ENCODE measurements around the gene HRCT1. TPM values are rescaled to one million over a fixed set of nuclear protein-coding genes. Genes with fewer than 3 reads are reported as not detected.

Gene HRCT1
- total and polyA plus RNA-seq, 2 of the 4 experiments (the other 2 are of a cell fraction), result 1.1 to 3.9 TPM

- no peak overlapping the region for H4K5ac ChIP-seq (ENCODE audit: low read depth, low read length)
- no peak overlapping the region for H3K27ac ChIP-seq (ENCODE audit: insufficient read depth, low read length)
- H3K9ac ChIP-seq (ENCODE audit: low read depth, low read length), result no peak overlapping the region
- 0 out of 2 replicates have a peak overlapping the region, but pooled peaks have one; percentile 14 for H2BK20ac ChIP-seq (ENCODE audit: low read depth, low read length)
- H3K4me1 ChIP-seq (ENCODE audit: control insufficient read depth, insufficient read depth, low read length), result peaks cover 2% of the 10 kb centered on the region; the same call in 1 of the 2 replicates
- CTCF ChIA-PET, result no interaction called here
- no peak overlapping the region; the same call in 1 of the 2 replicates for H2BK120ac ChIP-seq (ENCODE audit: low read depth, low read length)
- no peak overlapping the region for H3K4ac ChIP-seq (ENCODE audit: low read depth, low read length)
- H3K9me1 ChIP-seq (ENCODE audit: insufficient read depth, low read length), result peaks cover 3% of the 10 kb centered on the region; the same call in 1 of the 2 replicates
- no peaks in the 10 kb centered on the region for H3K9me3 ChIP-seq (ENCODE audit: control insufficient read depth, insufficient read depth, low read length)
- peak overlapping the region; percentile 39 for H2AFZ ChIP-seq (replicated peaks; ENCODE audit: low read length, poor library complexity)
- no peak overlapping the region for H3K18ac ChIP-seq (ENCODE audit: low read depth, low read length)
- H3K14ac ChIP-seq (replicated peaks; ENCODE audit: low read depth, low read length), result no peak overlapping the region
- H3K4me3 ChIP-seq (ENCODE audit: insufficient read depth, low read depth, low read length), result no peak overlapping the region
- DNase-seq (no peak), ATAC-seq (ENCODE audit: low read depth) (no peak)
- in situ Hi-C loops (cut with MboI; ENCODE audit: low sequenced_read_pairs) (no loop called here), intact Hi-C loops (cut with micrococcal nuclease) (no loop called here), dilution Hi-C loops (cut with HindIII; ENCODE audit: low sequenced_read_pairs, unreplicated experiment) (no loop called here)
- H4K20me1 ChIP-seq (ENCODE audit: insufficient read depth, low read length), result no peaks in the 10 kb centered on the region
- H4K91ac ChIP-seq (ENCODE audit: insufficient read depth, low read depth, low read length), result peak overlapping the region; percentile 3; the same call in 1 of the 2 replicates
- H3K79me1 ChIP-seq (ENCODE audit: low read depth in 1 of 2, low read length in 2 of 2), result peaks cover 0 to under 1% of the 10 kb centered on the region in 2 experiments; a peak in 1 of 4 replicates
- peak overlapping the region; percentile 19 for H2BK5ac ChIP-seq (ENCODE audit: low read depth, low read length, poor library complexity, severe bottlenecking)
- H4K8ac ChIP-seq (ENCODE audit: low read depth in 2 of 2, low read length in 2 of 2), result no peak overlapping the region
- WGBS, 2 experiments (ENCODE audit: extremely low coverage in 2 of 2, insufficient read length in 1 of 2), result 86% methylated on average over 5 of the region's 16 CpGs; no CpG with 5 or more reads in 1 of the 2 experiments
- POLR2A ChIA-PET (ENCODE audit: unreplicated experiment), result no interaction called here
- peak overlapping the region; percentile 53 for H2AK9ac ChIP-seq (replicated peaks; ENCODE audit: low read depth, low read length, poor library complexity)
- no peaks in the 10 kb centered on the region for H3K27me3 ChIP-seq (ENCODE audit: control insufficient read depth, insufficient read depth, low read length)
- no peak overlapping the region; the same call in 2 of the 3 replicates for H2BK15ac ChIP-seq (ENCODE audit: low read depth, low read length)
- BruUV-seq (replicated peaks), result no TSS peak
- H2AK5ac ChIP-seq (ENCODE audit: low read depth, low read length), result peak overlapping the region; percentile 36
- H3K23ac ChIP-seq (ENCODE audit: low read depth, low read length), result no peak overlapping the region
- TF ChIP-seq USF2 (IDR thresholded peaks at IDR 0.05; ENCODE audit: low read depth, low read length) (no peak), CTCF (conservative IDR thresholded peaks at IDR 0.05; ENCODE audit: low read depth, low read length) (no peak), RAD21 (IDR thresholded peaks at IDR 0.05; ENCODE audit: low read length) (no peak), NFE2L2 (IDR thresholded peaks at IDR 0.05; ENCODE audit: low read depth, low read length) (no peak)
- H3K36me3 ChIP-seq (ENCODE audit: control insufficient read depth, insufficient read depth, low read length), result no peaks in the 10 kb centered on the region
- H3K56ac ChIP-seq (ENCODE audit: extremely low read depth, insufficient read depth, low read length), result no peak overlapping the region
- H3K4me2 ChIP-seq (ENCODE audit: low read depth, low read length), result no peak overlapping the region
Observed at GRCh38 chr9:35915681-35916294, 9.8 kb downstream of the HRCT1 start.

Measured in IMR-90 (cell line).